SK-N-MC (cell line): Measurements from ENCODE around the gene PRDM2.

Experiments
- EZH2 ChIP-seq: fragments of 200-600 bp; sonication (generic); IDR thresholded peaks from one replicate; pipeline ENCODE4 v1.6.1; 2017; ENCODE audit warnings: antibody characterized with exemption
- FOXP2 ChIP-seq: optimal IDR thresholded peaks from 2 replicates; pipeline ENCODE3; 2011; ENCODE audit warnings: mild to moderate bottlenecking, moderate library complexity; ENCODE audit not compliant: insufficient read depth; ENCODE audit errors: extremely low read length, control extremely low read depth
- POLR2AphosphoS5 ChIP-seq: IDR thresholded peaks from 2 replicates; pipeline ENCODE4 v1.6.1; 2012; ENCODE audit warnings: mild to moderate bottlenecking, low read depth, low read length, borderline replicate concordance

GRCh38 chr1:13873032-13873431 lies 173.0 kb downstream of the PRDM2 start:
- no peak for TF ChIP-seq POLR2AphosphoS5
- TF ChIP-seq EZH2 = no peak
- no peak for TF ChIP-seq FOXP2
